ENCODE data around the gene MAP3K6.

DNA sequence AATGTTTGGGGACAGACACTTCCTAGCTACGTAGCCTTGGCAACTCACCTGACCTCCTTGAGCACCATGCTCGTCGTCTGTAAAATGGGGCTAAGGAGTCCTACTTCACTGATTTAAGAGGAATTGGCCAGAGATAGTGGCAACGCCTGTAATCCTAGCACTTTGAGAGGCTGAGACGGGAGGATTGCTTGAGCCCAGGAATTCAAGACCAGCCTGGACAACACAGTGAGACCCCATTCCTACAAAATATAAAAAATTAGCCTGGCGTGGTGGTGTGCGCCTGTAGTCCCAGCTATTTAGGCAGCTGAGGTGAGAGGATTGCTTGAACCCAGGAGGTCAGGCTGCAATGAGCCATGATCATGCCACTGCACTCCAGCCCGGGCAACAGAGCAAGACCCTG is 20.4 kb downstream of the MAP3K6 start:
- TF ChIP-seq, protein P1, sequence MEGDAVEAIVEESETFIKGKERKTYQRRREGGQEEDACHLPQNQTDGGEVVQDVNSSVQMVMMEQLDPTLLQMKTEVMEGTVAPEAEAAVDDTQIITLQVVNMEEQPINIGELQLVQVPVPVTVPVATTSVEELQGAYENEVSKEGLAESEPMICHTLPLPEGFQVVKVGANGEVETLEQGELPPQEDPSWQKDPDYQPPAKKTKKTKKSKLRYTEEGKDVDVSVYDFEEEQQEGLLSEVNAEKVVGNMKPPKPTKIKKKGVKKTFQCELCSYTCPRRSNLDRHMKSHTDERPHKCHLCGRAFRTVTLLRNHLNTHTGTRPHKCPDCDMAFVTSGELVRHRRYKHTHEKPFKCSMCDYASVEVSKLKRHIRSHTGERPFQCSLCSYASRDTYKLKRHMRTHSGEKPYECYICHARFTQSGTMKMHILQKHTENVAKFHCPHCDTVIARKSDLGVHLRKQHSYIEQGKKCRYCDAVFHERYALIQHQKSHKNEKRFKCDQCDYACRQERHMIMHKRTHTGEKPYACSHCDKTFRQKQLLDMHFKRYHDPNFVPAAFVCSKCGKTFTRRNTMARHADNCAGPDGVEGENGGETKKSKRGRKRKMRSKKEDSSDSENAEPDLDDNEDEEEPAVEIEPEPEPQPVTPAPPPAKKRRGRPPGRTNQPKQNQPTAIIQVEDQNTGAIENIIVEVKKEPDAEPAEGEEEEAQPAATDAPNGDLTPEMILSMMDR (conservative IDR thresholded peaks at IDR 0.05) = no peak
- no peak for TF ChIP-seq EZH2 (IDR thresholded peaks at IDR 0.05; ENCODE audit: low read depth)

All from PC-9 (cell line).